Measurements from ENCODE around the gene MED22.

DNA sequence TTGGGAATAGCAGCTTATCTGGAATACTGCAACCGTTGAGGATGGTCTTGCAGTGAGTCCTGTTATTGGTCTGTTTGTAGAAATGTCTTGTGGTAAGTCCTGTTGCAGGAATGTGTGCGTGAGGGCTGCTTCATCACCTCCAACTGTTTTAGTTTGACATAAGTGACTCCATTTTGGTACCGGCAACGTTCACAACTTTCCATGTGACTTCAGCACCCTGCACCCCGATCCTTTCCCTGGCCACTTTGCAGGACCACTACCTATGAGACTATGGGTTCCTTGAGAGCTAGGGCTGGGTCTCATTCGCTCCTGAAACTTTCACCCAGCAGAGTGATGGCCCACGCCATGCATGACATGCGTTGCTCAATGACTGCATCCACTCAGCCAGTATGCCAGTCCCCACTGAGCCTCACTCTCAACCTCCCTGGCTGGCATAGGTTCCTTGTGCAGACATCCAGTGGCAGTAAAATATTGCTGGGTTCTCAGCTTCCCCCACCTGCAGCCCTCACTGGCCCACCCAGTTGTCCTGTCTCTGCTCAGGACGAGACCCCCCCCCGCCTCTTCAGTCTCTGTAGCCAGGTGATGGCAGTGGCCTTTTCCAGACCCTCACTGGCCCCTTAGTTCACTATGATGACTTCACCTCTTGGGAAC is 20.0 kb downstream of the MED22 start:
- TF ChIP-seq, protein P1, sequence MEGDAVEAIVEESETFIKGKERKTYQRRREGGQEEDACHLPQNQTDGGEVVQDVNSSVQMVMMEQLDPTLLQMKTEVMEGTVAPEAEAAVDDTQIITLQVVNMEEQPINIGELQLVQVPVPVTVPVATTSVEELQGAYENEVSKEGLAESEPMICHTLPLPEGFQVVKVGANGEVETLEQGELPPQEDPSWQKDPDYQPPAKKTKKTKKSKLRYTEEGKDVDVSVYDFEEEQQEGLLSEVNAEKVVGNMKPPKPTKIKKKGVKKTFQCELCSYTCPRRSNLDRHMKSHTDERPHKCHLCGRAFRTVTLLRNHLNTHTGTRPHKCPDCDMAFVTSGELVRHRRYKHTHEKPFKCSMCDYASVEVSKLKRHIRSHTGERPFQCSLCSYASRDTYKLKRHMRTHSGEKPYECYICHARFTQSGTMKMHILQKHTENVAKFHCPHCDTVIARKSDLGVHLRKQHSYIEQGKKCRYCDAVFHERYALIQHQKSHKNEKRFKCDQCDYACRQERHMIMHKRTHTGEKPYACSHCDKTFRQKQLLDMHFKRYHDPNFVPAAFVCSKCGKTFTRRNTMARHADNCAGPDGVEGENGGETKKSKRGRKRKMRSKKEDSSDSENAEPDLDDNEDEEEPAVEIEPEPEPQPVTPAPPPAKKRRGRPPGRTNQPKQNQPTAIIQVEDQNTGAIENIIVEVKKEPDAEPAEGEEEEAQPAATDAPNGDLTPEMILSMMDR (IDR thresholded peaks at IDR 0.05): no peak
- no peak for TF ChIP-seq POLR2A (IDR thresholded peaks at IDR 0.05)
